ENCODE results near the gene ELN.

The ELN gene

DNA sequence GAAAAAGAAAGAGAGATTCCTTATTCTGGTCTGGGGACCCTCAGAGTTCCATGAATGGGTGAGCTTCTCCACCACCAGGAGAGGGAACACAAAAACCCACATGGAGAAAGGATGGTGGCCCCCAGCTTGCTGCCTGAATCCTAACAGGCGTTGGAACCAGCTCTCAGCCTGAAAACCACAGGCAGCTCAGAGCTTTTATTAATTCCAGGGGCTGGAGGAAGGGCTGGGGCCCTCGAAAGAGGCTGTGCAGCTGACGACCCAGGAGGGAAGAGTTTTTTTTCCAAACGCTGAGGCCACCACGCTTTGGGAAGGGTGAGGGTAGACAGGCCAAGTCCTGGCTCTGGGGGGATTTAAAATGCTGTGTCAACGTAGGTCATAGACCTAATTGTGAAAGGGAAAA lies 10.8 kb upstream of the ELN start:
- TF ChIP-seq Cebpa-rat (IDR thresholded peaks at IDR 0.05) = no peak
- Histone ChIP-seq H4K20me1 (no peaks in the 10 kb centered on the region), H3K4me3 (no peak overlapping the region), H3K27me3 (no peaks in the 10 kb centered on the region), H3K9ac (peak overlapping the region in 1 of 11 experiments; percentile 23; a peak in 1 of 22 replicates), H3K4me2 (peak overlapping the region in 1 of 11 experiments; percentile 25; a peak in 1 of 22 replicates), H3K27ac (no peak overlapping the region), H3K36me3 (no peaks in the 10 kb centered on the region), H3K9me3 (replicated peaks in 1 of 11) (no peaks in the 10 kb centered on the region), H3K4me1 (peaks cover 26 to 36% (median 32%) of the 10 kb centered on the region in 10 experiments)

DNA sequence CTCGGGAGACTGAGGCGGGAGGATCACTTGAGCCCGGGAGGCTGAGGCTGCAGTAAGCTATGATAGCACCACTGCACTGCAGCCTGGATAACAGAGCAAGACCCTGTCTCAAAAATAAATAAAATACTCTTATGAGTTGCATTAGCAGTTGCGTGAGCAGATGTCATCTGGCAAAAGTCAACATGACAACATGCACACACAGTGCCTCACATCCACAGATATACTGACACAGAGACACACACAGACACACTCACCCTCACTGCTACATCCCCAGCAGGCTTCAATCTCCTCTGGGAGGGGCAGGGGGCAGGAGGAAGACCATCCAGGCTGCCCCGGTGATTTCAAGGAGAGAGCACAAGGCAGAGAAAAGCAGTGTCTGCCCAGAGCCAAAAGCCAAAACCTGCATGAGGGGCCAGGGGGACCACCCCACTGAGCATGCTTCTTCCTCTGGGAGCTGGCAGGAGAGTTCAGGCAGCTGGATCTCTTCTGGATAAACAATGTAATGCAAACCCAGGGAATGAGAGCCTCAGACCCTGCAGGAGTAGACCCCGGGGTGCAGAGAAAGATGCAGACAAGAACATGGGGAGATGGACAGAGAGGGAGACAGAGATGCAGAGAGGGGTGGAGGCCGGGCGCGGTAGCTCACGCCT lies 9.6 kb upstream of the ELN start:
- H3K4me2 ChIP-seq = no peak overlapping the region
- H3K9me3 ChIP-seq (replicated peaks in 1 of 11) = no peaks in the 10 kb centered on the region
- H4K20me1 ChIP-seq = no peaks in the 10 kb centered on the region
- H3K27ac ChIP-seq = no peak overlapping the region
- H3K4me1 ChIP-seq = peaks cover 18 to 29% (median 24%) of the 10 kb centered on the region in 10 experiments
- H3K9ac ChIP-seq = no peak overlapping the region
- no peak overlapping the region for H3K4me3 ChIP-seq
- no peaks in the 10 kb centered on the region for H3K36me3 ChIP-seq
- H3K27me3 ChIP-seq = 0 out of 22 replicates have a peak, but pooled peaks cover 0 to under 1% (median 0%) of the 10 kb centered on the region in 11 experiments
- TF ChIP-seq Cebpa-rat (IDR thresholded peaks at IDR 0.05) = no peak

GRCh38 chr7:74019149-74019548 lies 8.8 kb upstream of the ELN start:
- no peak overlapping the region for H3K4me3 ChIP-seq
- H4K20me1 ChIP-seq = no peaks in the 10 kb centered on the region
- no peak overlapping the region for H3K27ac ChIP-seq
- H3K9me3 ChIP-seq (replicated peaks in 1 of 11) = no peaks in the 10 kb centered on the region
- peaks cover 18 to 29% (median 23%) of the 10 kb centered on the region in 10 experiments for H3K4me1 ChIP-seq
- H3K36me3 ChIP-seq = no peaks in the 10 kb centered on the region
- no peak overlapping the region for H3K9ac ChIP-seq
- H3K4me2 ChIP-seq = no peak overlapping the region
- peaks cover 0 to 6% (median 0%) of the 10 kb centered on the region in 11 experiments; a peak in 3 of 22 replicates for H3K27me3 ChIP-seq
- no peak for TF ChIP-seq Cebpa-rat (IDR thresholded peaks at IDR 0.05)

- Histone ChIP-seq H3K9me3 (replicated peaks in 1 of 11) (no peaks in the 10 kb centered on the region), H3K4me1 (peaks cover 13 to 32% (median 22%) of the 10 kb centered on the region in 10 experiments; a peak in 19 of 20 replicates), H3K9ac (no peak overlapping the region), H3K36me3 (no peaks in the 10 kb centered on the region), H3K27me3 (peaks cover 0 to 14% (median under 1%) of the 10 kb centered on the region in 11 experiments; a peak in 8 of 22 replicates), H3K4me2 (no peak overlapping the region), H3K4me3 (no peak overlapping the region), H3K27ac (no peak overlapping the region), H4K20me1 (peaks cover 0 to 3% (median 0%) of the 10 kb centered on the region in 11 experiments; a peak in 1 of 22 replicates)
- TF ChIP-seq Cebpa-rat (IDR thresholded peaks at IDR 0.05) = no peak
Measured at GRCh38 chr7:74020390-74020789, 7.6 kb upstream of the ELN start.

- H3K4me2 ChIP-seq = no peak overlapping the region
- no peaks in the 10 kb centered on the region for H3K36me3 ChIP-seq
- no peaks in the 10 kb centered on the region for H3K9me3 ChIP-seq (replicated peaks in 1 of 11)
- peaks cover 13 to 45% (median 33%) of the 10 kb centered on the region in 10 experiments; a peak in 19 of 20 replicates for H3K4me1 ChIP-seq
- no peak overlapping the region for H3K27ac ChIP-seq
- no peak overlapping the region for H3K4me3 ChIP-seq
- H3K9ac ChIP-seq = no peak overlapping the region
- peaks cover 0 to 26% (median 13%) of the 10 kb centered on the region in 11 experiments; a peak in 15 of 22 replicates for H3K27me3 ChIP-seq
- no peak for TF ChIP-seq Cebpa-rat (IDR thresholded peaks at IDR 0.05)
- H4K20me1 ChIP-seq = peaks cover 0 to 8% (median 0%) of the 10 kb centered on the region in 11 experiments; a peak in 2 of 22 replicates
Measured at GRCh38 chr7:74021546-74022320, 6.2 kb upstream of the ELN start.

DNA sequence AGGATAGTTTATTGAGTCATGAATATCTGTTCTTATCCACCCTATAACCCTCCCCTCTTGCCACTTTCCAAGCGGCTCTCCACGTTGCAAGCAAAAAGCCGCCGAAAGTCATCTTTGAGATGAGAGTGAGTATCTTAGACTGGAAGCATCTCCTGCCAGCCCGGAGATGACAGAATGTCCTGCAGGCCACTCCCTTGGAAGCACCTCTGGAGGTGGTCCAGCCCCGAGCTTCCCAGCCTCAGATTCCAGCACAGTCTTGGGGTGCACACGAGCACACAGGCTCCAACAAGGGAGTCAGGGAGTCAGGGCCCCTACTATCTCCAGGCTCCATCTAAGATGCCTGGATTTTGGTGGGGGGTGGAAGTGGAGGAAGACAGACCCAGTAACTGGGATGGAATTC lies 5.5 kb upstream of the ELN start:
- Histone ChIP-seq H3K9ac (no peak overlapping the region), H3K36me3 (no peaks in the 10 kb centered on the region), H3K27me3 (peaks cover 6 to 32% (median 19%) of the 10 kb centered on the region in 11 experiments), H4K20me1 (peaks cover 0 to 8% (median 0%) of the 10 kb centered on the region in 11 experiments; a peak in 2 of 22 replicates), H3K9me3 (replicated peaks in 1 of 11) (no peaks in the 10 kb centered on the region), H3K4me3 (no peak overlapping the region), H3K27ac (no peak overlapping the region), H3K4me2 (no peak overlapping the region), H3K4me1 (peaks cover 13 to 43% (median 31%) of the 10 kb centered on the region in 10 experiments; a peak in 19 of 20 replicates)
- no peak for TF ChIP-seq Cebpa-rat (IDR thresholded peaks at IDR 0.05)

DNA sequence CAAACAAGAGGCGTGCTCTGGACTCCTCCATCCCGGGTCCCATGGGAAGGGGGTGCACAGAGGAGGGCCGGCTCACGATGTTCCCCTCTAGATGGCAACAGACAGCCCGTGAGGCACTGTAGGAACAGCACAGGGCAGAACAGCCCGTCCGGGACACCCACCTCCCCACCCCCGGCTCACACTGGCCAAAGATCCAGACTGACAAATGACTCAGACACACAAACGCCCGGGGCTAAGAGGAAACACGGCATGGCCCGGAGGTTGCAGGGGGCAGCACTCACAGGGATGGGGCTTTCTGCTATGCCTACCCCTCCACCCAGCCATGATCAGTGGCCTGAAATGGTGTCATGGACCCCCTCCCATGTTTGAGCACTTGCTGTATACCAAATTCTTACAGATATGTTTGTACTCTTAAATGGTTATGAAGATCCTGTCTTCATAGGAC lies 4.9 kb upstream of the ELN start:
- no peak for TF ChIP-seq Cebpa-rat (IDR thresholded peaks at IDR 0.05)
- H3K4me1 ChIP-seq = peaks cover 13 to 44% (median 34%) of the 10 kb centered on the region in 10 experiments; a peak in 19 of 20 replicates
- H3K27ac ChIP-seq = no peak overlapping the region
- no peaks in the 10 kb centered on the region for H3K36me3 ChIP-seq
- H4K20me1 ChIP-seq = peaks cover 0 to 9% (median 0%) of the 10 kb centered on the region in 11 experiments; a peak in 6 of 22 replicates
- no peak overlapping the region for H3K9ac ChIP-seq
- H3K9me3 ChIP-seq (replicated peaks in 1 of 11) = no peaks in the 10 kb centered on the region
- peak overlapping the region in 10 of 11 experiments; percentile 15 to 76 (median 56); a peak in 12 of 22 replicates for H3K4me2 ChIP-seq
- no peak overlapping the region for H3K4me3 ChIP-seq
- peaks cover 12 to 38% (median 25%) of the 10 kb centered on the region in 11 experiments for H3K27me3 ChIP-seq

DNA sequence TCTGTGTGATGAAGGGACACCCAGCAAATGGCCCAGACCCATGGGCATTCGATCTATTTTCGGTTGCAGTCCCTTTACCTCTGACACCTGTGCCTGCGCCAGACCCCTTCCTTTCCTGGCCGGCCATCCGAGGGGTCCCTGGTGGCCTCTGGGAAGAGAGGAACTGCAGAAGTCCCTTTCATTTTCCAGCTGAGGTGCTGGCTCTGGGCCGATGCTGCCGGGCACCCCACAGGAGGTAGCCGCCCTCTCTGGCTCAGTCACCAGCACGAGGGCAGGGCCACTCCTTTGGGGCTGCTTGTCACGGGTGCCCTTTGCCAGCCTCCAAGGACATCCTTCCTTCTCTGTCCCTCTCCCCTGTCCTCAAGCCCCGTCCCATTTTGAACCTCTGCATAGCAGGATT lies 4.2 kb upstream of the ELN start:
- Histone ChIP-seq H3K27me3 (peaks cover 18 to 45% (median 32%) of the 10 kb centered on the region in 11 experiments), H3K4me2 (peak overlapping the region in 10 of 11 experiments; percentile 15 to 76 (median 56); a peak in 17 of 22 replicates), H3K36me3 (no peaks in the 10 kb centered on the region), H3K4me1 (peaks cover 13 to 51% (median 40%) of the 10 kb centered on the region in 10 experiments; a peak in 19 of 20 replicates), H4K20me1 (peaks cover 0 to 16% (median 0%) of the 10 kb centered on the region in 11 experiments; a peak in 6 of 22 replicates), H3K4me3 (no peak overlapping the region), H3K27ac (no peak overlapping the region), H3K9me3 (replicated peaks in 1 of 11) (no peaks in the 10 kb centered on the region), H3K9ac (peak overlapping the region in 1 of 11 experiments; percentile 6; a peak in 1 of 22 replicates)
- TF ChIP-seq Cebpa-rat (IDR thresholded peaks at IDR 0.05) = no peak

- no peaks in the 10 kb centered on the region for H3K36me3 ChIP-seq
- H3K4me1 ChIP-seq = peaks cover 25 to 64% (median 54%) of the 10 kb centered on the region in 10 experiments; a peak in 19 of 20 replicates
- H3K9ac ChIP-seq = no peak overlapping the region
- H3K4me2 ChIP-seq = peak overlapping the region in 9 of 11 experiments; percentile 31 to 76 (median 62); a peak in 17 of 22 replicates
- no peak overlapping the region for H3K27ac ChIP-seq
- peaks cover 32 to 58% (median 46%) of the 10 kb centered on the region in 11 experiments for H3K27me3 ChIP-seq
- H4K20me1 ChIP-seq = peaks cover 0 to 18% (median 0%) of the 10 kb centered on the region in 11 experiments; a peak in 6 of 22 replicates
- TF ChIP-seq Cebpa-rat (IDR thresholded peaks at IDR 0.05) = no peak
- no peaks in the 10 kb centered on the region for H3K9me3 ChIP-seq (replicated peaks in 1 of 11)
- H3K4me3 ChIP-seq = no peak overlapping the region
Measured at GRCh38 chr7:74025146-74025545, 2.8 kb upstream of the ELN start.
